GM12872 (cell line): Measurements from ENCODE around the gene ABI3.
A peak's percentile ranks its signal among the peaks of the same experiment; 100 is the strongest.

Experiments
- CTCF ChIP-seq: IDR thresholded peaks from 3 replicates; pipeline ENCODE4 v1.5.1; 2011; ENCODE audit warnings: low read depth, mild to moderate bottlenecking, low read length, moderate library complexity; ENCODE audit not compliant: insufficient read depth

ABI3 gene

DNA sequence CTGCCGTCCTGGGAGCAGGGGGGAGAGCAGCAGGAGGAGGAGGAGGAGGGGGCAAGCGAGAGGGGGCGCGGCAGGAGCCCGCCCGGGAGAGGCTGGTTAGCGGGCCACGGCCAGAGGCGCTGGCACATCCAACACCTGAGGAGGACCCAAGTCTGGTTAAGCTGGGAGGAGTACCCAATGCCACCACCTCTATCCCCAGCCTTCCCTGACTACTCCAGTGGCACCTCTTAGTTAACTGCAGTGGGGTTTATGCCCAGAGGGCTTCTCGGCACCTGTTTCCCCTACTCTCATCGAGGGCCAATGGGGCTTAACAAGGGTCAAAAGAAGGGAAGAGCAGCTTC lies 14.5 kb downstream of the ABI3 start:
- no peak for TF ChIP-seq CTCF

DNA sequence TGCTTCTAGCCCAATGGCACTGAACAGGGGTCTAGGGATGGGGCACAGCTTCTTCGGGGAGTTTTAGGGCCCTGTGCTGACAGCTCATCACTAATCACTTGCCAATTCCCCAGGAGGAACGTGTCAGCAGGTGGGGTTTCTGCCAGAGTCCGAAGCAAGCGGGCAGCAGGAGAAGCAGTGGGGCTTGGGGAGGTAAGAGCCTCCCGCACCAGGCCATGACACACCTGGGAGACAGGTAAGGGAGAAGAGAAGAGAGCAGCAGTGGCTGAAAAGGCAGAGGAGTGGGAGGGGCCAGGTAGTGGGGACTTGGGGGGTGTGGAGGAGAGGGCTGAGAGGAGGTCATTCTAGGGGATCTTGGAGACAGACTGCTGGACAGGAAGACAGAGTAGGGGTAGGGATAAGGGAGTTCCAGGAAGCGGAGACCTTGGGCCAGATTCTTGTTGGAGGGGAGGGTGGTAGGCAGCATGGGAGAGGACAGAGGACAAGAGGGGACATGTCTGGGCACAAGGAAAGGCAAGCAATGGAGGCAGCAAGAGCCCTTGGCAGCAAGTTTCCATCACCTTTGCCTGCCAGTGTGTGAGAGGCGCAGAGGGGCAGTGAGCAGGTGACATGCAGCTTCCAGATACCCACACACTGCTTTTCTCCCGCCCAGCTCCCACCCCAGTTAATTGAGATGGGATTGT lies 15.2 kb downstream of the ABI3 start:
- TF ChIP-seq CTCF, result no peak

DNA sequence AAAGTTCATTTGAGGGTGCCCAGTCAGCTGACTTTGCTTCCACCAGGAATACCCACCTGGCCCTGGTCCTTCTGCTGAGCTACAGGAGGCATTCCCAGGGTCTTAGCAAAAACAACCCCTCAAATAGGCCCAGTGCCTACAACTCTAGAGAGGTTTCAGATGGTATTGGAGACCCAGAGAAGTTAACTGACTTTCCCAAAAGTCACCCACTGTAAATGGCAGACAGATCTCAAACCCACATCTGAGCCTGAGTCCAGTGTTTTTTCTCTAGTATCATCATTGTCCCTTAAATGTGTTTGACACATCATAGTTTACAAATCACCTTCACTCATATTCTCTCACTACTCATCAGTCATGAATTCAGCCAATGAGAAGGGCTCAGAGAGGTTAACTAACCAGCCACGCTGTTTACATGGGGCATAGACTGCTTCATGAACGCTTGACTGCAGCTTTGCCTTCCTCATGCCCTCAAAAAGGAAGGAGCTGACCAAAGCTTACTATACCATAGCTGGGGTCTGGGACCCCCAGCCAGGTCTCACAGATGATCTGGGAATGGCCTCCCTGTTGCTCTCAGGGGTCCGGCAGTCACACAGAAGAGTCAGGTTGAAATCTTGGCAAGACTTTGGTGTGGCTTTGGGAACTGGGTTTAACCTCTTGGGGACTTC lies 16.4 kb downstream of the ABI3 start:
- TF ChIP-seq CTCF, result no peak

DNA sequence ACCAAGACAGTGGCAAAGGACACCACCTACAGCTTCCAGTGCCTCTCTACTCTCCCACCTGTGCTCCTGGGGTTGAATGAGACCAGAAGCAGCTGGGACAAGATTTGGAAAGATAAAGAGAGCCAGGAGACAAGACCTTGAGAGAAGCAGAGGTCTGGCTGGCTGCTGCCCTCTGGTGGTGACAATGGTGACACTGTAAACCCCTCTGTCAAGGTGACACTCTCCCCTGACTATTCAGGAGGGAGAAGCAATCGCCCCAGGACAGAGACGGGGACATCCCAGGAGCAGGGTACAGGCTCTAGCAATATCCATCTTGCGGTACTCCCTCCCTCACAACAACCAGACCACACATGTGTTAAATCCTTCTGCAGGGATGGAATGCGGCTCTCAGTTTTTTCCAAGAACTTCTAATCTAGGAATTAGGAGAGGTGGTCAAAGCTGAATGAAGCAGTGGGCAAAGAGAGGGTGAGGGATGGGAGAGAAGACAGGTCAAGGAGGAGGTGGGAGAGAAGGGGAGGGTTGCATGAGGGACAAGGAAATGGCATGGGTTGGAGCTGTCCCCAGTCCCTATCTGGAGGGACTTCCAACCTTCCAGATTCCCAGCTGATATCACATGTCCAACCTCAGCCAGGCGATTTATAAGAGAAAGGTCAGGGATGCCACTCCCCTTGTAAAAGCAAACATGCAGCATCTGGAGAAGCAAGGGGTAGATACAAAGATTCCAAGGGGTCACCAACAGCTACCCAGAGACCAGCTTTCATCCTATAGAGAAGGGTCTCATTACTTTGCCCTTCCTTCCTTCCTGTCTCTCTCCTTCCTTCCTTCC lies 17.1 kb downstream of the ABI3 start:
- peak; percentile 93 for TF ChIP-seq CTCF

GRCh38 chr17:49229076-49229804 lies 18.7 kb downstream of the ABI3 start:
- TF ChIP-seq CTCF, result no peak

- no peak for TF ChIP-seq CTCF
Measured at GRCh38 chr17:49229805-49230600, 19.5 kb downstream of the ABI3 start.
